ENCODE measurements around the gene PXYLP1. TPM values are rescaled to one million over a fixed set of nuclear protein-coding genes. Genes with fewer than 3 reads are reported as not detected.

Gene PXYLP1
- total RNA-seq, 2 experiments from 2014 or later = 21.2 to 22.6 TPM

GRCh38 chr3:141201122-141201521, 30.5 kb upstream of the PXYLP1 start:
- Mint-ChIP-seq H3K9me3 (no peaks in the 10 kb centered on the region), H3K27ac (no peak overlapping the region), H3K4me3 (no peak overlapping the region), H3K36me3 (ENCODE audit: low read depth) (no peaks in the 10 kb centered on the region), H3K27me3 (peaks cover 9% of the 10 kb centered on the region), H3K4me1 (ENCODE audit: low read depth) (no peaks in the 10 kb centered on the region)
- no peaks in the 10 kb centered on the region for H3K9me3 ChIP-seq (ENCODE audit: control insufficient read depth in 1 of 2, insufficient read depth in 1 of 2, low read length in 2 of 2)
- no peaks in the 10 kb centered on the region for H3K27me3 ChIP-seq (ENCODE audit: control insufficient read depth in 1 of 2, insufficient read depth in 2 of 2, low read length in 2 of 2)
- H3K36me3 ChIP-seq (ENCODE audit: insufficient read depth, low read length) = no peaks in the 10 kb centered on the region
- H3K27ac ChIP-seq (ENCODE audit: low read depth in 1 of 2, low read length in 2 of 2) = no peak overlapping the region
- POLR2A ChIA-PET = no interaction called here
- CTCF ChIA-PET = interaction anchor here (1.5 kb wide), 1 partner anchor 9 kb away, joined by 5 read pairs; no protein-coding TSS in a partner anchor
- intact Hi-C loops (cut with DNase I, micrococcal nuclease) = no loop called here
- DNase-seq = no peak
- no peaks in the 10 kb centered on the region for H3K4me1 ChIP-seq (ENCODE audit: insufficient read depth, low read length)
- no peak for ATAC-seq (ENCODE audit: poor library complexity)
- TF ChIP-seq CTCF (IDR thresholded peaks at IDR 0.05) = no peak
- no peak overlapping the region for H3K4me3 ChIP-seq (ENCODE audit: low read length)

DNA sequence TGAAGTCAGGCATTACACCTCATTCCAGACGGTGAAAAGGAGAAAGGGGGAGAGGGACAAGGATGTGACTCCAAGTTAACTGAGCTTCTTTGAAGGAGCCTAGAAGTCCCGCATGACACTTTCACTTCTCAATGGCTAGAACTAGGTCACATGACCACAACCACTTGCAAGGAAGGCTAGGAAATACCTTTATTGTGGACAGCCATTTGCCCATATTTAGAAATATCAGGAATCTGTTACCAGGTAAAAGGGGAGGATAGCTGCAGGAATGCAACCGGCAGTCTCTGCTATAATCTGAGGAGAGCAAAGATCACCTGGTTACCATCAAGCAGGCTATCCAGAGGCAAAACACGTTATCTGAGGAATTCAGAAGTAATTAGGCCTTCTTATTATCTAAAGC, 28.9 kb upstream of the PXYLP1 start:
- H3K9me3 Mint-ChIP-seq = no peaks in the 10 kb centered on the region
- H3K36me3 ChIP-seq (ENCODE audit: insufficient read depth, low read length) = no peaks in the 10 kb centered on the region
- no peak overlapping the region for H3K27ac ChIP-seq (ENCODE audit: low read depth in 1 of 2, low read length in 2 of 2)
- no peak for TF ChIP-seq CTCF (IDR thresholded peaks at IDR 0.05)
- H3K4me3 ChIP-seq (ENCODE audit: low read length) = no peak overlapping the region
- ATAC-seq (ENCODE audit: poor library complexity) (no peak), DNase-seq (no peak)
- H3K4me1 Mint-ChIP-seq (ENCODE audit: low read depth) = no peaks in the 10 kb centered on the region
- CTCF ChIA-PET = interaction anchor here (1.2 to 1.5 kb wide), 2 partner anchors 10 to 29 kb away, joined by 3 to 5 read pairs; partner anchors contain the start of gene PXYLP1
- H3K4me3 Mint-ChIP-seq = no peak overlapping the region
- no peaks in the 10 kb centered on the region for H3K27me3 Mint-ChIP-seq
- H3K27ac Mint-ChIP-seq = no peak overlapping the region
- H3K36me3 Mint-ChIP-seq (ENCODE audit: low read depth) = no peaks in the 10 kb centered on the region
- intact Hi-C loops (cut with DNase I, micrococcal nuclease) = no loop called here
- H3K27me3 ChIP-seq (ENCODE audit: control insufficient read depth in 1 of 2, insufficient read depth in 2 of 2, low read length in 2 of 2) = no peaks in the 10 kb centered on the region
- POLR2A ChIA-PET = no interaction called here
- H3K9me3 ChIP-seq (ENCODE audit: control insufficient read depth in 1 of 2, insufficient read depth in 1 of 2, low read length in 2 of 2) = no peaks in the 10 kb centered on the region
- H3K4me1 ChIP-seq (ENCODE audit: insufficient read depth, low read length) = no peaks in the 10 kb centered on the region

- no peak overlapping the region for H3K4me3 Mint-ChIP-seq
- H3K36me3 ChIP-seq (ENCODE audit: insufficient read depth, low read length) = no peaks in the 10 kb centered on the region
- no peak for TF ChIP-seq CTCF (IDR thresholded peaks at IDR 0.05)
- no peaks in the 10 kb centered on the region for H3K4me1 Mint-ChIP-seq (ENCODE audit: low read depth)
- no peaks in the 10 kb centered on the region for H3K27me3 ChIP-seq (ENCODE audit: control insufficient read depth in 1 of 2, insufficient read depth in 2 of 2, low read length in 2 of 2)
- no peak for ATAC-seq (ENCODE audit: poor library complexity)
- ChIA-PET POLR2A (no interaction called here), CTCF (no interaction called here)
- H3K27me3 Mint-ChIP-seq = no peaks in the 10 kb centered on the region
- no peak overlapping the region for H3K27ac ChIP-seq (ENCODE audit: low read depth in 1 of 2, low read length in 2 of 2)
- no peak overlapping the region for H3K27ac Mint-ChIP-seq
- H3K36me3 Mint-ChIP-seq (ENCODE audit: low read depth) = no peaks in the 10 kb centered on the region
- H3K9me3 ChIP-seq (ENCODE audit: control insufficient read depth in 1 of 2, insufficient read depth in 1 of 2, low read length in 2 of 2) = no peaks in the 10 kb centered on the region
- intact Hi-C loops (cut with DNase I, micrococcal nuclease) = no loop called here
- H3K9me3 Mint-ChIP-seq = no peaks in the 10 kb centered on the region
- DNase-seq = no peak
- H3K4me3 ChIP-seq (ENCODE audit: low read length) = no peak overlapping the region
- H3K4me1 ChIP-seq (ENCODE audit: insufficient read depth, low read length) = no peaks in the 10 kb centered on the region
These were observed 27.8 kb upstream of the PXYLP1 start for GRCh38 chr3:141203866-141204265.
